NCI-H187 (cell line): ENCODE data around the gene CREB5.

Source experiments
- DNase-seq, 2 experiments: peaks; one replicate each; lab custom pipeline; 2025; lab: John Stamatoyannopoulos, UW

Gene CREB5

GRCh38 chr7:28479507-28479947 lies 67.2 kb downstream of the CREB5 start:
- DNase-seq, result no peak

GRCh38 chr7:28480595-28480994 lies 68.3 kb downstream of the CREB5 start:
- no peak for DNase-seq

GRCh38 chr7:28481091-28481926 lies 69.0 kb downstream of the CREB5 start:
- DNase-seq, result no peak

- DNase-seq, result no peak
Measured at GRCh38 chr7:28483112-28483511, 70.8 kb downstream of the CREB5 start.

GRCh38 chr7:28483908-28484605 lies 71.7 kb downstream of the CREB5 start:
- DNase-seq, result no peak

GRCh38 chr7:28484606-28484935 lies 72.3 kb downstream of the CREB5 start:
- DNase-seq, result no peak

GRCh38 chr7:28487487-28487886 lies 75.2 kb downstream of the CREB5 start:
- DNase-seq, result no peak

GRCh38 chr7:28488061-28488791 lies 75.9 kb downstream of the CREB5 start:
- DNase-seq, result peak in 1 of 2 experiments; percentile 6

- DNase-seq, result no peak
Measured at GRCh38 chr7:28490831-28491230, 78.5 kb downstream of the CREB5 start.

GRCh38 chr7:28493477-28493876 lies 81.2 kb downstream of the CREB5 start:
- no peak for DNase-seq

GRCh38 chr7:28497009-28497408 lies 84.7 kb downstream of the CREB5 start:
- DNase-seq, result no peak

GRCh38 chr7:28498636-28499035 lies 86.3 kb downstream of the CREB5 start:
- DNase-seq, result no peak

- no peak for DNase-seq
Measured at GRCh38 chr7:28500138-28500537, 87.8 kb downstream of the CREB5 start.

- no peak for DNase-seq
Measured at GRCh38 chr7:28502408-28502807, 90.1 kb downstream of the CREB5 start.

- DNase-seq, result no peak
Measured at GRCh38 chr7:28503396-28503795, 91.1 kb downstream of the CREB5 start.

- no peak for DNase-seq
Measured at GRCh38 chr7:28505014-28505413, 92.7 kb downstream of the CREB5 start.

GRCh38 chr7:28505867-28506266 lies 93.5 kb downstream of the CREB5 start:
- DNase-seq, result no peak

- DNase-seq, result no peak
Measured at GRCh38 chr7:28507525-28508282, 95.4 kb downstream of the CREB5 start.

GRCh38 chr7:28509251-28510025 lies 97.1 kb downstream of the CREB5 start:
- no peak for DNase-seq

- DNase-seq, result no peak
Measured at GRCh38 chr7:28510026-28510369, 97.7 kb downstream of the CREB5 start.

- no peak for DNase-seq
Measured at GRCh38 chr7:28512668-28513440, 100.5 kb downstream of the CREB5 start.
